Activated naive CD8-positive, alpha-beta T cell treated with anti-CD3 and anti-CD28 coated beads, Interleukin-2, amount 50 U/mL, for 24 hours (primary cell): ENCODE measurements around the gene ASTN1.

Experiments used
- ATAC-seq: fragments of 150-1000 bp; cut with Tn5 transposase; one replicate; pipeline ENCODE4 v1.10.0; 2021
- DNase-seq: peaks from one replicate; pipeline ENCODE4 v3.0.0; 2021
- H3K27ac Mint-ChIP-seq: one replicate; pipeline ENCODE4 v1.8.0; 2021; ENCODE audit warnings: mild to moderate bottlenecking, mixed read lengths
- H3K27me3 Mint-ChIP-seq: one replicate; pipeline ENCODE4 v1.8.0; 2021; ENCODE audit warnings: mixed read lengths
- H3K36me3 Mint-ChIP-seq: one replicate; pipeline ENCODE4 v1.8.0; 2021; ENCODE audit warnings: low read depth, mixed read lengths
- H3K4me1 Mint-ChIP-seq: one replicate; pipeline ENCODE4 v1.8.0; 2021; ENCODE audit warnings: mixed read lengths
- H3K4me3 Mint-ChIP-seq: one replicate; pipeline ENCODE4 v1.8.0; 2021; ENCODE audit warnings: mild to moderate bottlenecking, moderate library complexity, mixed read lengths
- H3K9me3 Mint-ChIP-seq: one replicate; pipeline ENCODE4 v1.8.0; 2021; ENCODE audit warnings: mixed read lengths

The ASTN1 gene

DNA sequence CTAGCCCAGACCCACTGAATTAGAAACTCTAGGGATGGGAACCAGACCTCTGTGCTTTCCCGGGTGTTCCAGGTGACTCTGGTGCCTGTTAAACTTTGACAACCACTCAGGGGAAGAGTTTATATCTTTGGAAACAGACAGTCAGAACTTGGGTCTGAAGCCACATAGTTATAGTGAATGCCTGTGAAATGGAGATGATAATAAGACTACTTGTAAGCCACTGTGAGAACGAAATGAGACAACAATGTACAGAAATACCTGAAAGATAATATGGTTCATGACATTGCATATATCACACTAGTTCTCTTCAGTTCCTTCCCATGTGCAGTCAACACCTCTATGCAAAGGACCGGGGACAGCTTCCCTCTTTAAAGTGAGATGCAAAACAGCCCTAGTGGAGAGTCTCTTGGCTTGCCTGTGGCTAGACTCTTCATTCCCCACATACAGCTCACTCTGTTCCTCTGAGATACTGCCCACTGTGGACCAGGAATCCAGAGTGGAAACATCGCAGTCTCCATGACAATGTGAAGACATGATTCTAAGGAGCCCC lies 287.5 kb downstream of the ASTN1 start:
- Mint-ChIP-seq H3K4me3 (no peak overlapping the region), H3K27ac (no peak overlapping the region), H3K27me3 (no peaks in the 10 kb centered on the region), H3K9me3 (no peaks in the 10 kb centered on the region), H3K4me1 (no peaks in the 10 kb centered on the region), H3K36me3 (no peaks in the 10 kb centered on the region)
- DNase-seq = no peak
- no peak for ATAC-seq

DNA sequence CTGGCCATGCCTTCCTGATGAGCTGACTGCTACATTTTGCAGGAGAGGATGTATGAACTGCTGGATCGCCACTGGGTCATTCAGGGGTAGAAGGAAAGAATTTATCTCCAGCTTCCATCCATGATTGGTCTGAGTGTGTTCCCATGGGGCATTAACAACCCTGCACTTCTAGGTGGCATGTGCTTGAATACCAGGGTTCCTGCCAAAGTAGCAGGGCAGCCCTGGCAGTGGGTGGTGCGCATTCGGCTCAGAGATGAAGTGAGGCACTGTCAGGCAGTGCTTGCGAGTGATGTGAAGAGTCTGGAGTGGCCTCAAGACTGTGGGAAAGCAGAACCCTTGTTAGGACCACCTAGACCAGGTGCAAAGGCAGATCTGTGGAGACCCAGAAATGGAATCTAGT lies 294.9 kb downstream of the ASTN1 start:
- Mint-ChIP-seq H3K36me3 (no peaks in the 10 kb centered on the region), H3K27ac (no peak overlapping the region), H3K27me3 (peaks cover 4% of the 10 kb centered on the region), H3K4me1 (no peaks in the 10 kb centered on the region), H3K4me3 (no peak overlapping the region), H3K9me3 (no peaks in the 10 kb centered on the region)
- ATAC-seq (no peak), DNase-seq (no peak)

DNA sequence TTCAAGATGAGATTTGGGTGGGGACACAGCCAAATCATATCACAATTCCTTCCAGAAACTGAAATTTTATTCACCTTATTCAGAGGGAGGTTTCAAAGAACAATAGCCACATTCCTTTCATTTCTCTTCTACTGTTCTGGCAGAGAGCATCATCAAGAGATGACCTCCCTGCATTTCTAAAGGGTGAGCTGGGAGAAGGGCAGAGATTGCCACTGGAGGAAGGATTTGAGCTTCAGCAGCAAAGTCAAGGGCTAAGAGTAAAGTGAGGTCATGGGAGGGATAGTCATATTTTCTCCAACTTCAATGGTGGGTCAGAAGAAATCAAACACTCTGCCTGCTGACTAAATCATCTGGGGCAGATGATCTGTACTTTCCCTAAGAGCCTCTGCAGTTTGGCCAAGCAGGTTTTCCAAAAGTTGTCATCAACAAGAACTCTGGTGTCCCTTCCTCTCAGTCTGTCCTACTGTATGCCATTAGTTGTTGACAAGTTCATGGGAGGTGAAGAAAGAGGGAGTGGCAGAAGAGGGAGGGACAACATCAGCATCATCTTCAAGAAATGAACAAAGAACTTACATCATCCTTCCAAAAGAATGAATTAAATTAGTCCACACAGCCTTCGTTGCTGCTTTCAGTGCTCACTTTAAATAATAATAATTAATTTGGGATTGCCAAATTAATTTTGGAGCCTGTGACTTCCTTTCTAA lies 298.3 kb downstream of the ASTN1 start:
- Mint-ChIP-seq H3K4me1 (no peaks in the 10 kb centered on the region), H3K4me3 (no peak overlapping the region), H3K27me3 (peaks cover 8% of the 10 kb centered on the region), H3K9me3 (peaks cover 3% of the 10 kb centered on the region), H3K27ac (no peak overlapping the region), H3K36me3 (no peaks in the 10 kb centered on the region)
- ATAC-seq = no peak
- no peak for DNase-seq

DNA sequence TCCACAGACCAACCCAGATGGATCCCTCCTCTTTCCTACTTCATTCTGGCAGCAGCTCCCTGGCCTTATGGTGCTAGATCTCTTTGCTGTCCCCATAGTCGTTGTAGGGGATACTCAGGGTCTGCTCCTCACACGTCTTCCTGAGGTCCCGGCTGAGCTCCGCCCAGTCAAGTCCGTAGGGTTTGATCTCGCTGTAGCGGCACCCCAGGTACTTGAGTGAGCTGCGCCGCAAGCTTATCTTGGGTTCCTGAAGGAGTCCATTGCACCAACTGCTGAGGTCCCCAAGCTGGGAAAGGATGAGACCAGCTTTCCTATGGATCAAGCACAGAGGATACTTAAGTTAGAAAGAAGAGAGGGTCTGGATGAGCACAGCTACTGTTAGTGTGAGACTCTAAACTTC lies 300.3 kb downstream of the ASTN1 start:
- Mint-ChIP-seq H3K4me3 (no peak overlapping the region), H3K4me1 (no peaks in the 10 kb centered on the region), H3K36me3 (no peaks in the 10 kb centered on the region), H3K27me3 (peaks cover 8% of the 10 kb centered on the region), H3K27ac (no peak overlapping the region), H3K9me3 (peaks cover 3% of the 10 kb centered on the region)
- ATAC-seq = no peak
- no peak for DNase-seq

DNA sequence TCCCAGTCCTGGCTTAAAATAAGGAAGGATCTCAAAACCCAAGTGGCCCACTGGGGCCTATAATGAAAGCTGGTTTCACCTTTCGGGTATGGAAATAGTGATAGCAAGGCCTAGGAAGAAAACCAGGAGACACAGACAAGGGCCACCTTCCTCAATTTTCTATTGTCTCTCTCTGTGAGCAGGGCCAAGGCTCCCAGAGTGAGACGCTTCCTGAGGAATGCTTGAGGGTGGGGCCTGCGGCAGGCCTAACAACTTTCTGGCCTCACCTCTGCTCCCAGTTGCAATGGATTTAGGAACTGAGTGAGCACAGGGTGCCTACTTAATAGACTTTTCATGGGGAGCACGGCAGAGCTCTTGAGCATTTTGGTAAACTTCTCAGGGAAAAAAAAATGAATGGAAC lies 300.9 kb downstream of the ASTN1 start:
- peaks cover 3% of the 10 kb centered on the region for H3K9me3 Mint-ChIP-seq
- ATAC-seq (no peak), DNase-seq (no peak)
- H3K4me3 Mint-ChIP-seq = no peak overlapping the region
- no peaks in the 10 kb centered on the region for H3K4me1 Mint-ChIP-seq
- H3K27me3 Mint-ChIP-seq = peaks cover 8% of the 10 kb centered on the region
- no peak overlapping the region for H3K27ac Mint-ChIP-seq
- H3K36me3 Mint-ChIP-seq = no peaks in the 10 kb centered on the region

DNA sequence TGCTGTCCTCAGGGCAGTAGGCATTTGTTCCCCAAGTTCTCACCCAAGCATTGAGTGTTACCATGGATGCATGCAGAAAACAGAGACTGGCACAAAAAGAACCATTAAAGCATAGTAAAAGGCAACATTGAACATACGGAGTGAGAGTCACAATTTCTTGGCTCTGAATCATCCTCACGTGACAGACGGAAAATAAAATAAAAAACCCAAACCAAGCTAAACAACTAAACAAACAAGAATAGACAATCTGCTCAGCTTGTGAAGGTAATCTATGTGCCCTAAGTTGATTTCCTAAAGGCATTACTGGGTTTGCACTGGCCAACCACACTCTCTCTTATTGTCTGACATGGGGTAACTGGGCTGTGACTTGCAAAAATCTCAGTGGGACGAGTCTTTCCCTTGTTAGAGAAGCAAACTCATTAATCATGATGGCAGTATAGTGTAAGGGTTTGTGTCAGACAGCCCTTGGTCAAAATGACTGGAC lies 306.0 kb downstream of the ASTN1 start:
- H3K4me3 Mint-ChIP-seq = no peak overlapping the region
- peaks cover 4% of the 10 kb centered on the region for H3K27me3 Mint-ChIP-seq
- H3K27ac Mint-ChIP-seq = no peak overlapping the region
- ATAC-seq = no peak
- H3K9me3 Mint-ChIP-seq = no peaks in the 10 kb centered on the region
- H3K36me3 Mint-ChIP-seq = no peaks in the 10 kb centered on the region
- DNase-seq = no peak
- no peaks in the 10 kb centered on the region for H3K4me1 Mint-ChIP-seq

DNA sequence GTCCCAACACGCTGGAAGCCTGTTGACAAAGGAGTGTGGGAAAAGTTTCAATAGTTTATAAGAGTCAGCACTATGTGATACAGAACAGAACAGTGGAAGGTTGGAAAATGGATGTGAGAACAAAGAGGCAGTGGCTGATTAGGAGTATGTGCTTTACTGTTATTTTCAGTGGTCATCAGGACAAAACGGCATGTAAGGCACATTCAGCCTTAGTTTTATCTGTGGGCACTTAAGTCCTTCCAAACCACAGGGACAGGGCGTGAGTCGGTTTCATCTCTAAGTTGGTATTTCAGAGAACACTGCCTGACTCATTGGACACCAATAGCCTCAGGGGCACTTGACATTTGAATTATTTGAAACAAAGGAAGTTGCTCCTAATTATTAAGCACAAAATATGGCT lies 306.9 kb downstream of the ASTN1 start:
- H3K9me3 Mint-ChIP-seq = no peaks in the 10 kb centered on the region
- no peak for ATAC-seq
- peaks cover 4% of the 10 kb centered on the region for H3K27me3 Mint-ChIP-seq
- no peaks in the 10 kb centered on the region for H3K4me1 Mint-ChIP-seq
- no peaks in the 10 kb centered on the region for H3K36me3 Mint-ChIP-seq
- H3K27ac Mint-ChIP-seq = no peak overlapping the region
- DNase-seq = no peak
- no peak overlapping the region for H3K4me3 Mint-ChIP-seq

DNA sequence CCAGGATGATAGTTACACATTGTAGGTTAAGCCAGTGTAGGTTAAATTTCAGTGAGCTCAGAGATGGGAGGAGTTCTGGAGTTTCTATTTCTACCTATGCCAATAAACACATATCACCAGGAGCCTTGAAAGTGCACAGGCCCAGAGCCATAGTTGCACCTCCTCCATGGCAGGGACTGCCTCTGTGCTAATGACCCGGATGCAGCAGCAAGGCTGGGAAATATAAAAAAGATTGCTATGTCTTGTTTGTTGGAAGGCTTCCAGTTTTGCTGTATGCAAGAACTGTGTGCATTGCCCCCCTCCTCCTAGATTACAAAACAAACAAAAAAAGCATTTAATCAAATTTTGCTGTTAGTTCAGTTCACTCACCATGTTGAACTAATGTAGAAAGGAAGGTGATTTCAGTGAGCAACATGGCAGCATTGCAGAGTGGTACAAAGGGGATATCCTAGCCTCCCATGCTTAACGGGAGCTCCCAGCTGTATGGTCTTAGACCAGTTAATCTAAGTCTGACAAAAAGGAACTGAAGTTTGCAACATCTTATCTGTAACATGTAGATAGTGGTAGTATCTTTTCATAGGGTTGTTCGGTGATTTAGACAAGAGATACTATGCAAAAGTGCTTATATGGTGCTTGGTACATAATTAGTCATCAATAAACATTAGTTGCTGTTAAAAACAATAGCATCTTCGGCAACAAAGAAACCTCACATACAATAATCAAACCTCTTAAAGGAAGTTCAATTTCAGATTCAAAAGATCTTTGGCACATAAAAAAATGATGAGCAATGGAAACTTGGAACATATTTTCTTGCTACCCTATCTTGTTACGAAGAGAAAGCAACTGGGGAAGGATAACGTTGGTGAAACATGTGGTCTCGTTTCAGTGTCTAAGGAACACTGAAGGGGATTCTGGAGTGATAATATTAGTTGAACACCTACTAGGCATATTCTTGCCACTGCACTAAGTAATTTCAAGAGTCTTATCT lies 309.5 kb downstream of the ASTN1 start:
- Mint-ChIP-seq H3K9me3 (no peaks in the 10 kb centered on the region), H3K27ac (no peak overlapping the region), H3K4me3 (no peak overlapping the region), H3K4me1 (no peaks in the 10 kb centered on the region), H3K36me3 (no peaks in the 10 kb centered on the region), H3K27me3 (no peaks in the 10 kb centered on the region)
- ATAC-seq (no peak), DNase-seq (no peak)

DNA sequence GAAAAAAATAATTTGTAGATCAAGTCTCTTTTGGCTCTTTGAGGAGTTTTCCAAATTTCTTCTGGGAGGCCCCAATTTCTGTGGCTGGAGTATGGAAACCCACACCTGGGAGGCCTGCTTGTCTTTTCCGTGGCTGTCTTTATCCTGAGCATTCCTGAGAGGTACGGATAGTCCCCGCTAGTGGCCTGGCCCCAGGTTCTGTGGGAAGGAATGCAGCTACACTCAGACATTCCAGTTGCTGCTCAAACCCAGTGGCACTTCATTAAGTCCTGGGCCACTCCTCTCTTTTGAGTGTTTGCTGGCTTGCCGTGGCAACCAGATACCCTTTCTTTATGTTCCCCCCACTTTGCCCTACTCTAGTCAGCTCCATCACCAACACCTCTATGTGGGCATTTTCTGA lies 310.4 kb downstream of the ASTN1 start:
- DNase-seq = no peak
- Mint-ChIP-seq H3K4me1 (no peaks in the 10 kb centered on the region), H3K27me3 (no peaks in the 10 kb centered on the region), H3K36me3 (no peaks in the 10 kb centered on the region), H3K27ac (no peak overlapping the region), H3K9me3 (no peaks in the 10 kb centered on the region), H3K4me3 (no peak overlapping the region)
- no peak for ATAC-seq

DNA sequence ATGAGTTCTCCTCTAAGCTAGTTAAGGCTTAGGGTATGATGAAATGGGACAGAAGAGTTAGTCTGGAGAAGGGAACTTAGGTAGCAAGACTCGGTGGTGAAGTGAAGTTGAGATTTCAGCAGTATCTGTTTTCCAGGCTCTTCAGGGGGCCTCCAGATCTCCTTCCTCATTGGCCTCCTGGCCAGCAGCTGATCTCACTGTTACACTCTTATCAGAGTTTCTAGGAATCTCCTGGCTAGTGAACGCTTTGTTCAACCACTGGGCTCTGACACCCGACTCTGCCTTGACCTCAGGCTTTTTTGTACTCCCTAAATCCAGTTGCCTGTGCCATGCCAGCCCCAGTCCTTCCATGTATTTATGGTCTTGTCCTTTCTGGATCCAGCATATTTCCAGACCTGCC lies 311.0 kb downstream of the ASTN1 start:
- H3K9me3 Mint-ChIP-seq = no peaks in the 10 kb centered on the region
- no peak overlapping the region for H3K4me3 Mint-ChIP-seq
- DNase-seq (no peak), ATAC-seq (no peak)
- H3K27me3 Mint-ChIP-seq = no peaks in the 10 kb centered on the region
- no peaks in the 10 kb centered on the region for H3K4me1 Mint-ChIP-seq
- no peak overlapping the region for H3K27ac Mint-ChIP-seq
- no peaks in the 10 kb centered on the region for H3K36me3 Mint-ChIP-seq

DNA sequence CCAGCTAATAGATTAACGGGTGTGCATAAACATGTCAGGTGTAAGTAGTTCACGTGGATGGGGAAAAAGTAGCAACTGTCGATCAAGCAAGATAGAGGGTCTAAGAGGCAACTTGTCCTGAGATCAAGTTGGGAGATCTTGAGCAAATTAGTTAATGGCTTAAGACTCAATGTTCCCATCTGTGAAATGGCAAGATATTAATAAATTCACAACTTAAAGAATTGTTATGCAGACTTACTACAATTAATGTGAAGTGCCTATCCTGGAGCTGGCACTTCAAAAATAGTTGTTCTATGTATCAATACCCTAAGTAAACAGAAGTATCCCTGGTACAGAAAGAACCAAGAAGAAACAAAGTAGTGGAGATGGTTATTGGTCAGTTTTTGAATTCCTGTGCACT lies 312.4 kb downstream of the ASTN1 start:
- Mint-ChIP-seq H3K27ac (no peak overlapping the region), H3K4me3 (no peak overlapping the region), H3K27me3 (no peaks in the 10 kb centered on the region), H3K4me1 (no peaks in the 10 kb centered on the region), H3K9me3 (no peaks in the 10 kb centered on the region), H3K36me3 (no peaks in the 10 kb centered on the region)
- DNase-seq (no peak), ATAC-seq (no peak)

DNA sequence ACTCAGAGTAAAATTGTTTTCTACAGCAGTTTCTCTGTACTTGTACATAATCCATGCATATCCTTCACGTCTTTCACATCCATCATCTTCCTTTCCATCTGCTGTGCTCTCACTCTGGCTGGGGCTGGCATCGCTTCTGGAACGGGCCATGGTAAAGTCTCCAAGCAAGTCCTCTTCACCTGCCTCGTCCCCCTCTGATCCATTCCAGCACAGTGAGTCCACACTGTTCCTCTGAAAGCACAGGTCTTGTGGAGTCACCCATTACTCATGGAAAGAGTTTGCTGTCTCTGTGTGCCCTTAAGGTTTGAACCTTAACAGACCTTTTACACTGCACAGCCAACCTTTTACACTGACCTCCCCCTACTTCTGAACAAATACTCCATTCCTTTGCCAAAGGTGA lies 313.6 kb downstream of the ASTN1 start:
- Mint-ChIP-seq H3K4me3 (no peak overlapping the region), H3K9me3 (no peaks in the 10 kb centered on the region), H3K27ac (no peak overlapping the region), H3K36me3 (no peaks in the 10 kb centered on the region), H3K4me1 (no peaks in the 10 kb centered on the region), H3K27me3 (peaks cover 3% of the 10 kb centered on the region)
- ATAC-seq (no peak), DNase-seq (no peak)

DNA sequence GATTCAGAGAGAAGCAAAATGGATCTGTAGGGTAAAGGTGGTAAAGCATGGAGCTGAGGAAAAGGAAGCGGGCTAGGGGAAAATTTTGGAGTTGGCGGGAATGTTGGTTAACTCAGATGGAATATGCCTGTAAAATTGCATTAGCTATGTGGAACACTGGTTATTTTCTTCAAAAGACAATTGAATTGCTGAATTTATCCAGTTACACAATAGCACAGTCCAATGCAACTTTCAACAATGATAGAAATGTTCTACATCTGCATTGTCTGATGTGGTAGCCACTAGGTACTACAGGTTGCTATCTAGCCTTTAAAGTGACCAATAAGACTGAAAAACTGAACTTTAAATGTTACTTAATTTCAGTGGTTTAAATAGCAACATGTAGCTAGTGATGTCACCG lies 315.2 kb downstream of the ASTN1 start:
- H3K4me3 Mint-ChIP-seq = no peak overlapping the region

DNA sequence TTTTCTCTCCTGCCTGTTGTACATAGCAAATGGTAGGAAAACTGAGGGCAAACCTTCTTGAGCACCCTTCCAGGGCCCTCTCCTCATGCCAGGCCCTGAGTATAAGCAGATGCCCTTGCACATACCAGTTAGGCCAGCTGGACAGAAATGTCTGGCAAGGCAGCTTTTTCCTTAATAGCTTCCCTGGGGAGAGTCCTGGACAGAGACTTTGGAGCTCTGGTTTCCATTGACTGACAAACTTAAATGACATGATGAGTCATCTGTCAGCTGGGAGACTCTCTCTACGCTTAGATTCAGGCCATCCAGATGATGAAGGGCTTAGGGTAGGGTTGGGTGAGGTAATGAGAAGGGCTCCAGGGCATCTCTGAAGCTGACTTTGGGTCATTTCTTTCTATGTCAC lies 317.5 kb downstream of the ASTN1 start:
- ATAC-seq = no peak
- Mint-ChIP-seq H3K4me1 (no peaks in the 10 kb centered on the region), H3K27ac (no peak overlapping the region), H3K36me3 (no peaks in the 10 kb centered on the region), H3K27me3 (peaks cover 10% of the 10 kb centered on the region), H3K4me3 (no peak overlapping the region), H3K9me3 (no peaks in the 10 kb centered on the region)
- DNase-seq = no peak

More for the DNA sequence above, 315.2 kb downstream of the ASTN1 start:
- H3K27ac Mint-ChIP-seq = no peak overlapping the region
- no peak for DNase-seq
- no peaks in the 10 kb centered on the region for H3K4me1 Mint-ChIP-seq
- ATAC-seq = no peak
- H3K27me3 Mint-ChIP-seq = peaks cover 5% of the 10 kb centered on the region
- H3K36me3 Mint-ChIP-seq = no peaks in the 10 kb centered on the region
- no peaks in the 10 kb centered on the region for H3K9me3 Mint-ChIP-seq
